ENCODE results near the gene GPALPP1. TPM values are rescaled to one million over a fixed set of nuclear protein-coding genes. Genes with fewer than 3 reads are reported as not detected.
"Not testable (repeated sequence)": the region's sequence is repeated elsewhere in the genome, so short reads cannot be mapped to it uniquely, and the experiment has no call there.

Gene GPALPP1
- total RNA-seq, 1 experiment from 2014 or later = 31.0 TPM

DNA sequence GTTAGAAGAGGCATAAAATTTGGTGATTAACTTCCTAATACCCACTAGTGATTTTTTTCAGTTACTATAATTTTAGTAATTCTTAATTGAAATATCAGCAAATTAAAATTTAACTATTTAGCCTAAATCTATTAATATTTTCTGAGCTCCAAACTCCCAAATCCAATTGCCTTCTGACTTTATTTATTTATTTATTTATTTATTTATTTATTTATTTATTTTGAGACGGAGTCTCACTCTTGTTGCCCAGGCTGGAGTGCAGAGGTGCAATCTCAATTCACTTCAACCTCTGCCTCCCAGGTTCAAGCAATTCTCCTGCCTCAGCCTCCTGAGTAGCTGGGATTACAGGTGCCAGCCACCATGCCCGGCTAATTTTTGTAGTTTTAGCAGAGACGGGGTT is 74.6 kb downstream of the GPALPP1 start:
- not testable (repeated sequence) for H3K4me3 ChIP-seq; H3K27ac ChIP-seq; H3K9me3 ChIP-seq (replicated peaks); H3K36me3 ChIP-seq; DNase-seq; H3K27me3 ChIP-seq; H3K4me1 ChIP-seq

DNA sequence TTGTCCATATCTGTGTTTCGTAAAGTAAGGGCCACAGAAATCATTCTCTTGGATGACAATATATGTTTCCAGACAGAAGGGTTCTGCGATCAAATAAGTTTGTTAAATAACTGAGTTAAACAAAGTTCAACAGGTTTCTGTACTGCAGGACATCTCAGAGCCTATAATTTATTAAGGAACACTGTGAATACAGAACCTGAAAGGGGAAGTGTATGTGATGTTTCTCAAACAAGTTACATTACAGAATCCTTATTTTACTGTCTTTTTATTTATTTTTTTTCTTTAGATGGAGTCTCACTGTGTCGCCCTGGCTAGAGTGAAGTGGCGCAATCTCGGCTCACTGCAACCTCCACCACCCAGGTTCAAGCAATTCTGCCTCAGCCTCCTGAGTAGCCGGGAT is 75.6 kb downstream of the GPALPP1 start:
- Histone ChIP-seq H3K4me3 (no peak overlapping the region), H3K27me3 (no peaks in the 10 kb centered on the region), H3K4me1 (no peaks in the 10 kb centered on the region), H3K27ac (no peak overlapping the region), H3K36me3 (no peaks in the 10 kb centered on the region), H3K9me3 (replicated peaks) (no peaks in the 10 kb centered on the region)
- no peak for DNase-seq

DNA sequence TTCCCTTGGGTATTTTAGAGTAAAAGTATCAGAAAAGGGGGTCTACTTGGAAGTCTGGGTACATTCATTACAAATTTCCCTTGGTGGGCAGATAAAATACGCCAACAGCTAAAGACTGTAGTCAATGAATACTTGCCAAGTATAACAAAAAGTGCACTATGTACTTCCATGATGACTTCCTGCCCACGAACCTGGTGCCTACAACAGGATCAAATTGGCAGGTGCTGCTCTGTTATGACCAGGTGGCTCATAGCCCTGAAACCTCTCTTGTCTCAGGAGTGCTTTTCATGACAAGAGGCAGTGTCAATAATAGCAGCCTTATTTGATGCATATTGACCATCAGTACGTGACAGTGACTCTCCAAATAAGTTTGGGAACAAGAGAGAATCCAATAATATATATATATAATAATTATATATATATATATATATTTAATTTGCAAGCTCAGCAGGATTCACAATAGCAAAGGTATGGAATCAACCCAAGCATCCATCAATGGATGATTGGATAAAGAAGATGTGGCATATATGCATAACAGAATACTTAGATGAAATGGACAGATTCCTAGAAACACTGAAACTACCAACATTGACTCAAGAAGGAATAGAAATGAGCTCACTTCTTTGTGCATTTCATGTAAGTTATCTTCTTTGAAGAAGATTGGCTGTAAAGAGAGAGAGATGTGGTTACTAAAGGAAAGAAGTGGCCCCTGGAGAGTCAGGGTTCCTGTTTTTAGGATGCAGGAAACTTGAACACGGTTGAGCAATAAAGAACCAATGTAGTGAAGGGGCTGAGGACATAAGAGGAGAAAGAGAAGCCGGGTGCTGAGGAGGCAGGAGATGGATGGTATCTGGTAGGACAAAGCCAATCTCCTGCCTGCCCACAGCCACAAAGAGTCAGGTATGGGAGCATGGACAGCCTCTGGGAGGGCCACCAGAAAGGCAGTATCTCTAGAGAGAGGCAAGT is 79.0 kb downstream of the GPALPP1 start:
- Histone ChIP-seq H3K27ac (no peak overlapping the region), H3K9me3 (replicated peaks) (no peaks in the 10 kb centered on the region), H3K4me3 (no peak overlapping the region), H3K27me3 (no peaks in the 10 kb centered on the region), H3K36me3 (no peaks in the 10 kb centered on the region), H3K4me1 (no peaks in the 10 kb centered on the region)
- DNase-seq = no peak

DNA sequence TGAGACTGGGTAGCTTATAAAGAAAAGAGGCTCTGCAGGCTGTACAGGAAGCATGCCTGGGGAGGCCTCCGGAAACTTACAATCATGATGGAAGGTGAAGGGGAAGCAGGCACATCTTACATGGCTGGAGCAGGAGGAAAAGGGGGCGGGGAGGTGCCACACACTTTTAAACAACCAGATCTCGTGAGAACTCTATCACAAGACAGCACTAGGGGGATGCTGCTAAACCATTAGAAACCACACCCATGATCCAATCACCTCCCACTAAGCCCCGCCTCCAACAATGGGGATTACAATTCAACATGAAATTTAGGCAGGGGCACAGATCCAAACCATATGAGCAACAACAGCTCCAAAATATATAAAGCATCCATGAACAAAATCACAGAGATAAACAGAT is 84.5 kb downstream of the GPALPP1 start:
- Histone ChIP-seq H3K36me3 (no peaks in the 10 kb centered on the region), H3K27ac (no peak overlapping the region), H3K4me3 (no peak overlapping the region), H3K27me3 (no peaks in the 10 kb centered on the region), H3K9me3 (replicated peaks) (no peaks in the 10 kb centered on the region), H3K4me1 (no peaks in the 10 kb centered on the region)
- DNase-seq = no peak

DNA sequence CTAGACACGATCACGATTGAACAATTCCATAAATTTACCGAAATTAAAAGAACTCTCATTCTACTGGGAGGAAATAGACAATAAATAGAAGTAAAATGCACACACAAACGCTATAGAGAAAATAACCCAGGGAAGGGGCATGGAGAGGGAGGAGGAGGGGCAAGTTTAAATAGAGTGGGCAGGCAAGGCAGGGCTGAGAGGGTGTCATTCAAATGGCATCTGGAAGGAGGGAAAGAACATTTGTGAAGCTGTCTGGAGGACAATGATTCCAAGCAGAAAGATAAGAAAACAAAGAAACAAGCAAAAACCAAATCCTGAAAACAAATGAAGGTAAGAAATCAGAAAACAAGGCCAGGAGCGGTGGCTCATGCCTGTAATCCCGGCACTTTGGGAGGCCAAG is 85.4 kb downstream of the GPALPP1 start:
- DNase-seq = no peak
- Histone ChIP-seq H3K4me3 (no peak overlapping the region), H3K27me3 (no peaks in the 10 kb centered on the region), H3K27ac (no peak overlapping the region), H3K4me1 (no peaks in the 10 kb centered on the region), H3K9me3 (replicated peaks) (no peaks in the 10 kb centered on the region), H3K36me3 (no peaks in the 10 kb centered on the region)

DNA sequence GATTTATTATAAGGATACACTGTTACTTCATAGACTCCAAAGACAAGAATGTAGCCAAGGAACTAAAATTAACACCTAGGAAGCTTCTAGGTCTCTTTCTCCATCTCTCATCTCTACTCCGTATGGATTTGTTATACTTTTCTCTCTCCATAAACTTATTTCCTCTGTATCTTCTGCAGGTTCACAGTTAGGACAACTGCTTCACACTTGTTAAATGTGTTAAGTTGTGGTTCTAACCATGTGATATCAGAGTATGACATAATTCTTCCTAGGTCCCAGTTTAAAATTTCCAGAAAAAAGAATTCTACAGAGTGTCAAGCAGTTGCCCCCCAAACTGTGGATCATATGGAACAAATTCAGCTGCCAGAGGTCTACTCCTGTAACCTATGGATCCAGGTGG is 88.7 kb downstream of the GPALPP1 start:
- no peak for DNase-seq
- Histone ChIP-seq H3K4me1 (no peaks in the 10 kb centered on the region), H3K9me3 (replicated peaks) (no peaks in the 10 kb centered on the region), H3K4me3 (no peak overlapping the region), H3K27me3 (no peaks in the 10 kb centered on the region), H3K36me3 (no peaks in the 10 kb centered on the region), H3K27ac (no peak overlapping the region)

Other genes with a start within 250 kb of the GPALPP1 start
- 10.2 and 10.8 TPM in 2 replicates for gene NUFIP1, start 67 bp upstream of the GPALPP1 start, total RNA-seq (2014; rRNA removed; shearing (Covaris generic))
- 25.0 and 28.0 TPM in 2 replicates for gene GTF2F2, start 131.0 kb downstream of the GPALPP1 start, total RNA-seq (2014; rRNA removed; shearing (Covaris generic))
- gene KCTD4, start 211.5 kb downstream of the GPALPP1 start, total RNA-seq (2014; rRNA removed; shearing (Covaris generic)) = not detected in 2 replicates

Data from SJCRH30 (cell line).